ENCODE measurements around the gene STX18.
A peak's percentile ranks its signal among the peaks of the same experiment; 100 is the strongest.
"Not testable (repeated sequence)": the region's sequence is repeated elsewhere in the genome, so short reads cannot be mapped to it uniquely, and the experiment has no call there.

The STX18 gene

GRCh38 chr4:4555916-4556315 lies 14.1 kb upstream of the STX18 start:
- peak; percentile 84 for DNase-seq (ENCODE audit: low read depth in 2 of 2)

- DNase-seq (ENCODE audit: low read depth in 2 of 2): no peak
These were observed 12.4 kb upstream of the STX18 start for GRCh38 chr4:4554234-4554633.

DNA sequence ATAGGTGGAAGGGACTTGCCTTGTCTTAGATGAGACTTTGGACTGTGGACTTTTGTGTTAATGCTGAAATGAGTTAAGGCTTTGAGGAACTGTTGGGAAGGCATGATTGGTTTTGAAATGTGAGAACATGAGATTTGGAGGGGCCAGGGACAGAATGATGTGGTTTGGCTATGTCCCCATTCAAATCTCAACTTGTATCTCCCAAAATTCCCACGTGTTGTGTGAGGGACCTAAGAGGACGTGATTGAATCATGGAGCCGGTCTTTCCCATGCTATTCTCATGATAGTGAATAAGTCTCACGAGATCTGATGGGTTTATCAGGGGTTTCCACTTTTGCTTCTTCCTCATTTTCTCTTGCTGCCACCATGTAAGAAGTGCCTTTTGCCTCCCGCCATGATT lies 10.2 kb upstream of the STX18 start:
- DNase-seq (ENCODE audit: low read depth in 2 of 2): not testable (repeated sequence)

DNA sequence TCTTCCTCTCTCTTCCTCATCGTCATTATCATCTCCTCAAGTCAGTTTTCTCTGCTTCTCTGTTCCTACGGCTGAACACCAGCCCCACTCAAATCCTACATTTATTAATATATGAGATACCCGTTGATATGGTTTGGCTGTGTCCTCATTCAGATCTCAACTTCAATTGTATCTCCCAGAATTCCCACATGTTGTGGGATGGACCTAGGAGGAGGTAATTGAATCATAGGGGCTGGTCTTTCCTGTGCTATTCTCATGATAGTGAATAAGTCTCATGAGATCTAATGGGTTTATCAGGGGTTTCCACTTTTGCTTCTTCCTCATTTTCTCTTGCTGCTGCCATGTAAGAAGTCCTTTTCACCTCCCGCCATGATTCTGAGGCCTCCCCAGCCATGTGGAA lies 8.3 kb upstream of the STX18 start:
- DNase-seq (ENCODE audit: low read depth in 2 of 2): not testable (repeated sequence)

DNA sequence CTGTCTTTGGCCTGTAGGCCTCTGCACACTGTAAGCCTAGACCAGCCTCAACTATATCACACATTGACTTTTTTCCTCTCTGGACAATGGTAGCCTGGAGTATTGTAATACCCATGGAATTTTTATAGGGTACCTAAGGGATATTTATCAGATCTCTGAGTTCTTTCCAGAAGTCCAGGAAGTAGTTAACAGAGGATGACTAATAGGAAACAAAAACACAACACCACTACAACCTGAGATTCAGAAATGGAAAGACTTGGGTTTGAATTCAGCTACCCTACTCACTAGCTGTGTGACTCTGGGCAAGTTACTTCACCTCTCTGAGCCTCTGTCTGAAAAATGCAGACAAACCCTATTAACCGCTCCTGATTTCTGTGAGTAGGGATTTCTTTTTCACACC lies 7.7 kb upstream of the STX18 start:
- no peak for DNase-seq (ENCODE audit: low read depth in 2 of 2)

- DNase-seq (ENCODE audit: low read depth in 2 of 2): no peak
These were observed 1.1 kb upstream of the STX18 start for GRCh38 chr4:4542774-4543485.

DNA sequence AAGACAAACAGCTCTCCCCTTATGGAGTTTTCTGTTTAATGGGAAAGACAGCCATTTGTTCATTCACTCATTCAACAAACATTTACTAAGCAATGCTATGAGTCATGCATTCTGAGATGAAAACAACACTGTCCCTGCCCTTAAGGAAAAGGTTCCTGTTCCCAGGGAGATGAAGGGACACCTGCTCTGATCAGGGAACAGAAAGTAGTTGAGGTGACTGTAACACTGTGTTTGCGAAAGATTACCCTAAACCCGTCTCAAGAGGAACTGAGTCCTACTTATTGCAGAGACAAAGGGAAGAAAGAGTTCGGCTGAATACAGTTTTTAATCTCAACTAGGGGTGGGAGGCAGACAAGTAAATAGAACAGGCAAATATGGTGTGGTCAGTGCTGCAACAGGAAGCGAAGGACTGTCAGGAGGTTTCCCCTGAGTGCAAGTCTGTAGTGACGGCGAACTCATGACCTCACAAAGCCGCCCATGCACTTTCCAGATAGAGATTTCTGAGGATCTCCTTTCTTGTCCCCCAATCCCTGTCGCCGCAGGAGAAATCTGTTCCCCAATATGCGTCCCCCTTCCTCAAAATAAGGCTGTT lies 712 bp downstream of the STX18 start:
- no peak for DNase-seq (ENCODE audit: low read depth in 2 of 2)

- DNase-seq (ENCODE audit: low read depth in 2 of 2): no peak
These were observed 2.4 kb downstream of the STX18 start for GRCh38 chr4:4539481-4539880.

- no peak for DNase-seq (ENCODE audit: low read depth in 2 of 2)
These were observed 6.3 kb downstream of the STX18 start for GRCh38 chr4:4535590-4535989.

GRCh38 chr4:4534515-4535145 lies 7.2 kb downstream of the STX18 start:
- DNase-seq (ENCODE audit: low read depth in 2 of 2): no peak

GRCh38 chr4:4533461-4534169 lies 8.2 kb downstream of the STX18 start:
- DNase-seq (ENCODE audit: low read depth in 2 of 2): no peak

- DNase-seq (ENCODE audit: low read depth in 2 of 2): no peak
These were observed 9.3 kb downstream of the STX18 start for GRCh38 chr4:4532371-4533154.

- no peak for DNase-seq (ENCODE audit: low read depth in 2 of 2)
These were observed 12.5 kb downstream of the STX18 start for GRCh38 chr4:4529392-4529791.

DNA sequence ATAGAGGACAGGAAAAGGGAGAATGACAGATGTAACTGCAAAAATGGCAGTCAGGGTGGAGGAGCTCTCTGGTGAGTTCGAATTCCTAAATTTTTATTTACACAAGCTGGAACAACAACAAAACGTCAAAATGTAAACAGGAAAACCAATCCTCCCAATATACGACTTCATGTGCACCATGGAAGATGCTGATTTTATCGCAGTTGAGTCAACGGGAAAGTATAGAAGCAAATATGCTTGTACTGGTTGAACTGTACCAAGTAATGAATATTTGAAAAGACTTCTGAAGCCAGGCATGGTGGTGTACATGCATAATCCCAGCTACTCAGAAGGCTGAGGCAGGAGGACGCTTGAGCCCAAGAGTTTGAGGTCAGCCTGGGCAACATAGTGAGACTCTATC lies 15.4 kb downstream of the STX18 start:
- DNase-seq (ENCODE audit: low read depth in 2 of 2): no peak

GRCh38 chr4:4524364-4524763 lies 17.5 kb downstream of the STX18 start:
- DNase-seq (ENCODE audit: low read depth in 2 of 2): no peak

DNA sequence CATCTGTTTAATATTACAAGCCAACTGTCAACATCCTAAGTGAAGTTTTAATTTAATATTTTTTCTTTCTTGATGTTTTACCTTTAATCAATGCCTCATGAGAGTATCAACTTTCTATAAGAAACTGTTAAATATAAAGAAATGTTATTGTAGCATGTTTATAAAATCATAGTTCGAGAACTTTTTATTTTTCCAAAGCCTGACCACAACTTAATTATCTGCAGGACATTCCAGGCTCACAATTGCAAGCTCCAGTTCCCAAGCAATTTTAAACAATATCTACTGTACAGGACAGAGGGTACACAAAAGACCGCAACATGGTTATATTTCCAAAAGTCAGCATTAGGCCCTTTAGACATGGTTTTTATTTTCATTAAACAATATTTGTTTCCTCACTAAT lies 20.1 kb downstream of the STX18 start:
- no peak for DNase-seq (ENCODE audit: low read depth in 2 of 2)

DNA sequence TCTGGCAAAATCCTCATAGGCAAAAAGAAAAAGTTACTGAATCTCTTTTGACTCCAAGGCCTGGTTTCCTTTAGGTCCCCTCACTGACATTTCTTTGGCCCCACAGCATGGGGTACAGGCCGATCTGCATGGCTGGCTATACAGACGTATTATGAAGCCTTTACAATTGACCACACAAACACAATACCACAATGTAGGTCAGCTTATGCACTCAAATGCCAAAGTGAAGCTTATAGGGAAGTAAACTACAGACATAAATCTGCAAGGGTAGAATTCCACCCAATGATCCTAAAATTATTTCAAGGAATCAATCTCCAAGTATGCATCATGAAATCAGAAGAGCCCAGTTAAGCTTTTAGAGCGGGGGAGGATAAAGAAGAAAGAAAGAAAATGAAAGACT lies 20.7 kb downstream of the STX18 start:
- DNase-seq (ENCODE audit: low read depth in 2 of 2): no peak

DNA sequence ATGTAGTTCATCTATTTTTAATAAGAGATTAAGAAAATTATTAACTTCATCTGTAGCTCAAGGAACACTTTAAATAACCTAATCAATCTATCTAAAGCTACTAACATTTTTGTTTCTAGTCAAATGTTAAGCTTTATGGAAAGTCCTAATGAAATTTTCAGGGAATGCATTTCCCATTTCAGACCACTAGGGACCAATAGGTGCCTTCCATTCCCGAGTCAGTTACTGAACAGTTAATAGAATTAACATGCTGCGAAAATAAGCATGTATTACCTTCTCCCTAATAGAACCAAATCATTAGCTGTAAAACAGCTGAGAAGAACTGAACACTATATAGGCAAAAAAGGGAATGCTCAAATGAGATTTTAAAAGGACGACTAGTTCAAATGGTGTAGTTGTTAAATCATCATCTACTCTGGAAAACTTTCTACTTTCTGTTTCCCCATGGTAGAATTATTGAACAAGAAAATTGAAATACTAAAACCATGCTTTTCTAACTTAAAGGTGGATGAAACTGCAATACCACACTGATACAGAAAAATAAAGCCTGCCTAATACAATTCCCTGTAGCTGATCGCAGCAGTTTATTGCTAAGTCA lies 22.5 kb downstream of the STX18 start:
- no peak for DNase-seq (ENCODE audit: low read depth in 2 of 2)

DNA sequence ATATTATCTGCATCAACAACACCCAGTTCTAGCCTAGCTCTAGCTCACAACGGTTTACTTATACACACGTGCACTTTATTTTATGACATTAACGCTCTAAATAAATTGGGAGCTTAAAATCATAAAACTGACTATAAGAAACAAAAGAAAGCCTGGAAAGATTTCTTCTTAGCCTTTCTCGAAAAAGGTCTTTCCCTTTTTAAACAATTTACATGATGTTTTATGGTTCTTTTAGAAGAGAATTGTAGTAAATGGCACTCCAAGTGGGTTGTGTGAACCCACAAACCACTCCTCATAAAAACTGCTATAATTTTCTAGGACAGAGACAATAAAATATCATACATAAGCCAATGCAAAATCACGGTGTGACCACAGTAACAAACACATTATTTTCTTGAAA lies 23.1 kb downstream of the STX18 start:
- DNase-seq (ENCODE audit: low read depth in 2 of 2): no peak

- no peak for DNase-seq (ENCODE audit: low read depth in 2 of 2)
These were observed 27.1 kb downstream of the STX18 start for GRCh38 chr4:4514786-4515185.

DNA sequence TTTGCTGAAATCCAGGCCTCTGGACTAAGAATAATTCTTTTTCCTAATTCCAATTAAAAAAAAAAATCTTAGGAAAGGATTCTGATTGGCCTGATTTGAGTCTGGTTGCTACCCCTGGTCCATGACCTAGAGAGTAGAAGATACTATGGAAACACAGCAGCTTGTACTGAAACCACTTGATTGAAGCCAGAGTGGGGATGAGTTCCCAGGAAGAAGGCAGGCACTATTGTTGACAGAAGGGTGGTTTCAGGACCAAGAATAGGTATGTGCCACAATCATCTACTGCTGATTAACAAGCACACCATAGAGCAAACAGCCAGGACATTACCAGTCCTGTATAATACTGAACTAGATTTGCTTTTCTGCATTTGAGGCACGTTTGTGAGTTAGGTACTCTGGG lies 29.6 kb downstream of the STX18 start:
- no peak for DNase-seq (ENCODE audit: low read depth in 2 of 2)

DNA sequence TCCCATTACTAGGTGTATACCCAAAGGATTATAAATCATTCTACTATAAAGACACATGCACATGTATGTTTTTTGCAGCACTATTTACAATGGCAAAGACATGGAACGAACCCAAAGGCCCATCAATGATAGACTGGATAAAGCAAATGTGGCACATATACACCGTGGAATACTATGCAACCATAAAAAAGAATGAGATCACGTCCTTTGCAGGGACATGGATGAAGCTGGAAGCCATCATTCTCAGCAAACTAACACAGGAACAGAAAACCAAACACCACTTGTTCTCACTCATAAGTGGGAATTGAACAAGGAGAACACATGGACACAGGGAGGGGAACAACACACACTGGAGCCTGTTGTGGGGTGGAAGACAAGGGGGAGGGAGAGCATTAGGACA lies 31.2 kb downstream of the STX18 start:
- DNase-seq (ENCODE audit: low read depth in 2 of 2): not testable (repeated sequence)

Data from fibroblast of skin of left quadriceps (primary cell).